ENCODE data around the gene LMF1.

Gene LMF1

DNA sequence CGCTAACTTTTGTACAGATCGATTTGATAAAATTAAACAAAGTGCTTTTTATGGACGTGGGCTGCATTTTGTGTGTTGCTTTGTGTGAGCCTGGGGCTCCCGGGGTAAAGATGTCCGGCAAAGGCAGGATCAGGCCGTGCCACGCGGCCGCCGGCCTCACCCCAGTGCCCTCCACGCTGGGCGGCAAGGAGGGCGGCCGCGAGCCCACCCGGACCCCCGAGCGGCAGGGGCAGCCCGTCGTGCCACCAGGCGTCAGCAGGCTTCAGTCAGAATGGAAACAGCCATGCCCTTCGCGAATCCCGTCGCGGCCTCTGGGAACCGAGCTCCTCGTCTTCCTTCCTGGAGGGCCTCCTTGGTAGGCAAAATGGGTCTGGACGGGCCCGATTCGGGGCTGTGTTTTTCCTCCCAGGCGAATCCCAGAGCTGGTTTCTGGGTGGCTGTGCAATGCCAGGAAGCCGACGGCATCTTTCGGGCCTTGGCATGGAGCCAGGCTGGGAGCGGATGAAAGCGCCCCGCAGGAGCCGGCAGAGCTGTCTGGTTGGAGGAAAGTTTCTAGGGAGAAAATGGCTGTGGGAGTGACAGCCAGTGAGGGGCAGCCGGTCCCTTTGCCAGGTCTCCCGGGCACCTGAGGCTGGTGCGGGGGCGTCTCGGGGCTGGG, 16.3 kb upstream of the LMF1 start:
- TF ChIP-seq, protein P1, sequence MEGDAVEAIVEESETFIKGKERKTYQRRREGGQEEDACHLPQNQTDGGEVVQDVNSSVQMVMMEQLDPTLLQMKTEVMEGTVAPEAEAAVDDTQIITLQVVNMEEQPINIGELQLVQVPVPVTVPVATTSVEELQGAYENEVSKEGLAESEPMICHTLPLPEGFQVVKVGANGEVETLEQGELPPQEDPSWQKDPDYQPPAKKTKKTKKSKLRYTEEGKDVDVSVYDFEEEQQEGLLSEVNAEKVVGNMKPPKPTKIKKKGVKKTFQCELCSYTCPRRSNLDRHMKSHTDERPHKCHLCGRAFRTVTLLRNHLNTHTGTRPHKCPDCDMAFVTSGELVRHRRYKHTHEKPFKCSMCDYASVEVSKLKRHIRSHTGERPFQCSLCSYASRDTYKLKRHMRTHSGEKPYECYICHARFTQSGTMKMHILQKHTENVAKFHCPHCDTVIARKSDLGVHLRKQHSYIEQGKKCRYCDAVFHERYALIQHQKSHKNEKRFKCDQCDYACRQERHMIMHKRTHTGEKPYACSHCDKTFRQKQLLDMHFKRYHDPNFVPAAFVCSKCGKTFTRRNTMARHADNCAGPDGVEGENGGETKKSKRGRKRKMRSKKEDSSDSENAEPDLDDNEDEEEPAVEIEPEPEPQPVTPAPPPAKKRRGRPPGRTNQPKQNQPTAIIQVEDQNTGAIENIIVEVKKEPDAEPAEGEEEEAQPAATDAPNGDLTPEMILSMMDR (IDR thresholded peaks at IDR 0.05; ENCODE audit: insufficient read depth, low read length, missing control alignments), result no peak
- H3K4me3 ChIP-seq (ENCODE audit: low read depth, low read length), result no peak overlapping the region
- CTCF ChIA-PET, result no interaction called here
- POLR2A ChIA-PET, result no interaction called here
- DNase-seq (ENCODE audit: low read depth, low spot score), result no peak

DNA sequence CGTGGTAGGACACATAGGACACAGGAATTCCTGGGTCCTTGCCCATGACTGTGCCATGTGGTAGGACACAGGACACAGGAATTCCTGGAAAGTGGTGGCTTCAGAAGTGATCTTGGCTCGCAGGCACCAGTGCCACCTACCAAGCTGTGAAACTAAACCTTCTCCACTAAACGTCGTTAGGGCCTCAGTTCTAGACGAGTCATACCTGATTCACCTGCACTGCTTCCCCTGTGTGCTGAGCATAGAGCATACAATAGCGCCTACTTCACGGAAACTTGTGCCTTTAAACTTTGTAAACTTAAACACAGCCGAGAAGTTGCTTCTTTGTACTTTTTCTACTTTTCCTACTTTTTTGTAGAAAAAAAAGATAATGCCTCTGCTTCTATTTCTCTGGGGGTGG, 15.6 kb upstream of the LMF1 start:
- ChIA-PET CTCF (no interaction called here), POLR2A (no interaction called here)
- DNase-seq (ENCODE audit: low read depth, low spot score), result no peak
- TF ChIP-seq, protein P1 (IDR thresholded peaks at IDR 0.05; ENCODE audit: insufficient read depth, low read length, missing control alignments), result no peak
- H3K4me3 ChIP-seq (ENCODE audit: low read depth, low read length), result no peak overlapping the region

DNA sequence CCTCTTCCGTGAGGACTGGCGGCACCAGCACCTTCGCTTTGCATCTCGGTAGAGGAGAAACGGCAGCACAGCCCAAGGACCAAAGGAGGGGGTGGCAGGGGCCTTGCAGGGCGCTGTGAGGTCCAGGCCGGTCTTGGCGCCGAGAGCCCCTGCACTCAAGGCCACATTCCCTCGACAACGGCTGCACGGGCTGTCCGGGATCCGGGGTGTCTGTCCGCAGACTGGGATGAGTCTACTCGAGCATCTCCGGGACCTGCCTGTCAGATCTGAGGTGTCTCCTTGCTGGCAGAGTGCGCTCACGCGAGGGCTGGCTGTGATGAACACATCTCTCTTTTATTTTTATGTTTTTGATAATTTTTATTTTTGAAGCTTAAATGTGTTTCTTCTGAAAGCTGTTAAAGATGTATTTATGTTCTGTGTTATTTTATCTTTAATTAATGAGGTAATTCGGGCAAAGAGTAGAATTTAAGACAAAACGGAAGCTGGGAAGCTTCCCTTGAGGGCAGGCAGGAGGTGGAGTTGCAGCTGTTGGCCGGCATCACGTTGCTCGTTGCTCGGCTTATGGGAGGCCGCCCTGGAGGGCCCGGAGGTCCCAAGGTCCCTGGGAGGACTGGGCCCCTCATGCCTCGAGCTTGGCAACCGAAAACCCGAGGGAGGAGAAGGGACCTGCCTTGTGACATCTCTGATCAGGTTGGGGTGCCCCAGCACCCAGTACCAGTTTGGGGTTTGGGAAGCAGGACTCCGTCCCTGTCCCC, 15.0 kb upstream of the LMF1 start:
- no peak for DNase-seq (ENCODE audit: low read depth, low spot score)
- CTCF ChIA-PET, result no interaction called here
- TF ChIP-seq, protein P1 (IDR thresholded peaks at IDR 0.05; ENCODE audit: insufficient read depth, low read length, missing control alignments), result no peak
- no peak overlapping the region for H3K4me3 ChIP-seq (ENCODE audit: low read depth, low read length)
- POLR2A ChIA-PET, result no interaction called here

DNA sequence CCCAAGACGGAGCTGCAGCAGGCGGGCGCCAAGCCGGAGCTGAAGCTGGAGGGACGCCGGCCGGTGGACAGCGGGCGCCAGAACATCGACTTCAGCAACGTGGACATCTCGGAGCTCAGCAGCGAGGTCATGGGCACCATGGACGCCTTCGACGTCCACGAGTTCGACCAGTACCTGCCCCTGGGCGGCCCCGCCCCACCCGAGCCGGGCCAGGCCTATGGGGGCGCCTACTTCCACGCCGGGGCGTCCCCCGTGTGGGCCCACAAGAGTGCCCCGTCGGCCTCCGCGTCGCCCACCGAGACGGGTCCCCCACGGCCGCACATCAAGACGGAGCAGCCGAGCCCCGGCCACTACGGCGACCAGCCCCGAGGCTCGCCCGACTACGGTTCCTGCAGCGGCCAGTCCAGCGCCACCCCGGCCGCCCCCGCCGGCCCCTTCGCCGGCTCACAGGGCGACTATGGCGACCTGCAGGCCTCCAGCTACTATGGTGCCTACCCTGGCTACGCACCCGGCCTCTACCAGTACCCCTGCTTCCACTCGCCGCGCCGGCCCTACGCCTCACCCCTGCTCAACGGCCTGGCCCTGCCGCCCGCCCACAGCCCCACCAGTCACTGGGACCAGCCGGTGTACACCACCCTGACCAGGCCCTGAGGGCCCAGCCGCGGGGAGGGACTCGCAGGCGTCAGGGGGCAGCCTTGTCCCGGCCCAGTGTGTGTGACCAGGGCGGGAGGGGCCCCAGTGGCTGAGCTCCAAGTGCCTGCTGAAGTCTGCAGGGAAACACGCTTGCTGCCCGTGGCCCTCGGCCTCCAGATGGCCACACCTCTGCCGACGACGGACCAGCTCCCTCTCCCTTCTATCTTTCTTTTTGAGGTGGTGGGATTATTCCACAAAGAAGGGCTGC, 14.2 kb upstream of the LMF1 start:
- TF ChIP-seq, protein P1 (IDR thresholded peaks at IDR 0.05; ENCODE audit: insufficient read depth, low read length, missing control alignments), result no peak
- DNase-seq (ENCODE audit: low read depth, low spot score), result no peak
- ChIA-PET POLR2A (no interaction called here), CTCF (no interaction called here)
- H3K4me3 ChIP-seq (ENCODE audit: low read depth, low read length), result no peak overlapping the region

DNA sequence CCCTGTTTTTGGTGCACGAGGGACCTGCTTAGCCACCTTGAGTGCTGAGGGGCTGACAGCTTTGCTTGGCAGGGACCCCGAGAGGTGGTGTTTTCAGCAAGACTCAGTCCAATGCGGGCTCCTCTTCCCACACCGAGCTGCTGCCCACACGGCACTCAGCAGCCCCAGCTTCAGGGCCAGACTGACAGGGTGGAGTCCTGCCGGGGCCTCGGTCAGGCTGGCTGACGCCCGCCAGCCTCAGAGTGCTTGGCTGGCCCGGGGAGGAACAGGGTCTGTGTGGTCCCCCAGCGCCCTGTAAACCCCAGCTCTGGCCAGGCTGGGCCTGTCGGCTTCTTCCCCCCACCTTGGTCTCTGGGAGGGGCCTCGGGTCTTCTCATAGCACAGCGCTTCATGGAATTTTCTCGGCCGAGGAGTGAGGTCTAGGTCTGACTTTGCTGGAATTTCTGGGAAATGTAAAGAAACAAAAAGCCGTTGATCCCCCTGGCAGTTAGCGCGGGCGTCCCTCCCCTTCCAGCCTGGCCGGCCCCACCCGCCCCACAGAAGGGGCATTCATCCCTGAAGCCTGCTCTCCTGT, 13.4 kb upstream of the LMF1 start:
- TF ChIP-seq, protein P1 (IDR thresholded peaks at IDR 0.05; ENCODE audit: insufficient read depth, low read length, missing control alignments), result no peak
- ChIA-PET POLR2A (no interaction called here), CTCF (no interaction called here)
- no peak overlapping the region for H3K4me3 ChIP-seq (ENCODE audit: low read depth, low read length)
- DNase-seq (ENCODE audit: low read depth, low spot score), result no peak
